Neuronal stem cell (in vitro differentiated cells): ENCODE measurements around the gene UBE2F.

Experiments used
- DNase-seq: peaks from one replicate; pipeline ENCODE4 v3.0.0-alpha.2; 2013; ENCODE audit warnings: low spot score
- H2AFZ ChIP-seq: one replicate; pipeline ENCODE4 v1.6.1; 2013; ENCODE audit warnings: mild to moderate bottlenecking, low read length, inconsistent platforms
- H2AK5ac ChIP-seq: 2 replicates; pipeline ENCODE4 v1.6.1; 2013; ENCODE audit warnings: low read depth, mild to moderate bottlenecking, inconsistent platforms, low read length, moderate library complexity, mixed read lengths
- H2BK120ac ChIP-seq: 2 replicates; pipeline ENCODE4 v1.6.1; 2013; ENCODE audit warnings: low read depth, mild to moderate bottlenecking, inconsistent platforms, low read length, moderate library complexity, mixed read lengths
- H2BK12ac ChIP-seq: one replicate; pipeline ENCODE4 v1.6.1; 2013; ENCODE audit warnings: low read length, inconsistent platforms
- H2BK15ac ChIP-seq: 2 replicates; pipeline ENCODE4 v1.6.1; 2013; ENCODE audit warnings: mild to moderate bottlenecking, low read length, inconsistent platforms, mixed read lengths
- H2BK5ac ChIP-seq: one replicate; pipeline ENCODE4 v1.6.1; 2013; ENCODE audit warnings: inconsistent platforms, mild to moderate bottlenecking, low read length, moderate library complexity
- H3K14ac ChIP-seq: one replicate; pipeline ENCODE4 v1.6.1; 2013; ENCODE audit warnings: low read length, inconsistent platforms
- H3K18ac ChIP-seq: 2 replicates; pipeline ENCODE4 v1.6.1; 2013; ENCODE audit warnings: low read length, inconsistent platforms
- H3K23ac ChIP-seq: 2 replicates; pipeline ENCODE4 v1.6.1; 2013; ENCODE audit warnings: low read depth, mild to moderate bottlenecking, mixed read lengths, low read length, inconsistent platforms; ENCODE audit not compliant: poor library complexity
- H3K27ac ChIP-seq: replicated peaks from 3 replicates; pipeline ENCODE4 v1.5.1; 2013; ENCODE audit warnings: low read length, inconsistent platforms
- H3K27me3 ChIP-seq, 3 experiments: 2 replicates each; pipeline ENCODE4 v1.6.1; 2013; ENCODE audit warnings: low read length in 3 of 3, mild to moderate bottlenecking in 2 of 3, inconsistent platforms in 1 of 3, low read depth in 1 of 3, mixed read lengths in 1 of 3, moderate library complexity in 1 of 3; ENCODE audit not compliant: control insufficient read depth in 3 of 3, insufficient read depth in 3 of 3
- H3K36me3 ChIP-seq, 2 donors: replicated peaks in 1 of 2; 2 replicates each; pipeline ENCODE4 v1.6.1; 2013; ENCODE audit warnings: low read length in 2 of 2; ENCODE audit not compliant: control insufficient read depth in 2 of 2, insufficient read depth in 2 of 2
- H3K4ac ChIP-seq: 2 replicates; pipeline ENCODE4 v1.6.1; 2013; ENCODE audit warnings: inconsistent platforms, mild to moderate bottlenecking, low read length, moderate library complexity
- H3K4me1 ChIP-seq, 2 donors: 1 replicate in 1 of 2; 2 replicates in 1 of 2; pipeline ENCODE4 v1.6.1; 2013; ENCODE audit warnings: low read length in 2 of 2, low read depth in 1 of 2; ENCODE audit not compliant: control insufficient read depth in 2 of 2, insufficient read depth in 1 of 2
- H3K4me2 ChIP-seq: one replicate; pipeline ENCODE4 v1.6.1; 2013; ENCODE audit warnings: mild to moderate bottlenecking, low read length, inconsistent platforms; ENCODE audit not compliant: insufficient read depth, poor library complexity, severe bottlenecking
- H3K4me3 ChIP-seq, 2 donors: 2 replicates each; pipeline ENCODE4 v1.5.1; 2013; ENCODE audit warnings: low read length in 2 of 2, mild to moderate bottlenecking in 2 of 2, inconsistent platforms in 1 of 2, moderate library complexity in 1 of 2
- H3K79me1 ChIP-seq: one replicate; pipeline ENCODE4 v1.6.1; 2013; ENCODE audit warnings: low read depth, mild to moderate bottlenecking, inconsistent platforms, low read length, moderate library complexity
- H3K9ac ChIP-seq: one replicate; pipeline ENCODE4 v1.6.1; 2013; ENCODE audit warnings: mild to moderate bottlenecking, low read depth, low read length, inconsistent platforms; ENCODE audit not compliant: poor library complexity
- H3K9me3 ChIP-seq, 2 donors: replicated peaks in 1 of 2; 2 replicates each; pipeline versions ENCODE3 to v1.6.1; 2013; ENCODE audit warnings: low read length in 2 of 2, mild to moderate bottlenecking in 2 of 2, inconsistent platforms in 1 of 2, low read depth in 1 of 2, mixed read lengths in 1 of 2, moderate library complexity in 1 of 2; ENCODE audit not compliant: control insufficient read depth in 2 of 2, insufficient read depth in 1 of 2
- H4K8ac ChIP-seq: one replicate; pipeline ENCODE4 v1.6.1; 2013; ENCODE audit warnings: low read depth, mild to moderate bottlenecking, inconsistent platforms, low read length, moderate library complexity
- H4K91ac ChIP-seq: one replicate; pipeline ENCODE4 v1.6.1; 2013; ENCODE audit warnings: low read length, low read depth, mild to moderate bottlenecking, inconsistent platforms; ENCODE audit not compliant: poor library complexity
- whole genome bisulfite sequencing, 2 donors: extraction: QIAGEN DNeasy Blood & Tissue Kit; methylation state at CpG; one replicate each; pipeline ENCODE4 v1.1.7; 2013; ENCODE audit warnings: missing lambda C conversion rate in 2 of 2, mixed read lengths in 1 of 2; ENCODE audit not compliant: insufficient read length in 2 of 2, insufficient replicate concordance in 1 of 2; ENCODE audit errors: extremely low coverage in 2 of 2; 5-methylcytosine and 5-hydroxymethylcytosine counted together

UBE2F gene

DNA sequence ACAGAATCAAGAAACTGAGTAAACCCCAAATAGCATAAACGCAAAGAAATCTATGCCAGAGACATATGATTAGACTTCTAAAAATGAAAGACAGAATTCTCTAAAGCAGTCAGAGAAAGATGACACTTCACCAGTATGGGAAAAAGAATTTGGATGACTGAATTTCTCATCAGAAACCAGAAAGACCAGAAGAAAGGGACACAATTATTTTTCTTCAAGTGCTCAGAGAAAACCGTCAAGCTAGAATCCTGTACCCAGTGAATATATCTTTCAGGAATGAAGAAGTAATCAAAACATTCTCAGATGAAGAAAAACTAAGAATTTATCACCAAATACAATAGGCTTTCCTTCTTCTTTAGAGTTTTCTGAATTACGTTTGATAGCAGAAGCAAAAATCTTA, 119.1 kb downstream of the UBE2F start:
- H2BK15ac ChIP-seq: no peak overlapping the region

DNA sequence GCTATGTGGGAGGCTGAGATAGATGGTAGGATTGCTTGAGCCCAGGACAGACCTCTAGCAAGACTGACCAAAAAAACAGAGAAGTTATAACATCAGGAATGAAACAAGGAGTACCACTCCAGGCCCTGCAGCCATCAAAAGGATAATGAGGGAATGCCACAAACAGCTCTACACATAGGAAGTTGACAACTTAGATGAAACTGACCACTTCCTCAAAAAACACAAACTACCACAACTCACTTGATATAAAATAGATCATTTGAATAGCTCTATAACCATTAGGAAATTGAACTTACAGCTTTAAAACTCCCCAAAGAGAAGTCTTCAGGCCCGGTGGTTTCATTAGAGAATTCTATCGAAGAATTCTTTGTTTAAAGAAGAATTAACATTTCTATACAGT, 120.4 kb downstream of the UBE2F start:
- H2BK15ac ChIP-seq: no peak overlapping the region
- DNase-seq: no peak
- no peak overlapping the region for H2AFZ ChIP-seq
- peaks cover 19 to 56% of the 10 kb centered on the region in 2 donors for H3K36me3 ChIP-seq
- no peaks in the 10 kb centered on the region for H3K4me1 ChIP-seq
- WGBS, 2 donors: no CpG with 5 or more reads among the region's 2 CpGs
- no peak overlapping the region for H3K4me3 ChIP-seq
- no peak overlapping the region for H3K18ac ChIP-seq
- H4K8ac ChIP-seq: no peak overlapping the region
- no peak overlapping the region for H3K4me2 ChIP-seq
- H2AK5ac ChIP-seq: no peak overlapping the region
- no peak overlapping the region for H4K91ac ChIP-seq
- no peaks in the 10 kb centered on the region for H3K27me3 ChIP-seq
- H3K14ac ChIP-seq: no peak overlapping the region
- no peak overlapping the region for H2BK12ac ChIP-seq
- H3K9ac ChIP-seq: no peak overlapping the region
- no peak overlapping the region for H3K23ac ChIP-seq
- H3K79me1 ChIP-seq: no peaks in the 10 kb centered on the region
- H3K4ac ChIP-seq: no peak overlapping the region
- H3K9me3 ChIP-seq: no peaks in the 10 kb centered on the region
- no peak overlapping the region for H2BK5ac ChIP-seq
- no peak overlapping the region for H3K27ac ChIP-seq
- no peak overlapping the region for H2BK120ac ChIP-seq

More for the DNA sequence above, 119.1 kb downstream of the UBE2F start:
- H2BK5ac ChIP-seq: no peak overlapping the region
- H2AK5ac ChIP-seq: no peak overlapping the region
- no peak for DNase-seq
- no peak overlapping the region for H3K4ac ChIP-seq
- H3K4me1 ChIP-seq: no peaks in the 10 kb centered on the region
- H3K36me3 ChIP-seq: peaks cover 24 to 58% of the 10 kb centered on the region in 2 donors
- no peak overlapping the region for H3K4me2 ChIP-seq
- no peak overlapping the region for H2BK120ac ChIP-seq
- H2AFZ ChIP-seq: no peak overlapping the region
- H4K91ac ChIP-seq: no peak overlapping the region
- H3K14ac ChIP-seq: no peak overlapping the region
- H3K27me3 ChIP-seq: no peaks in the 10 kb centered on the region
- H3K27ac ChIP-seq: no peak overlapping the region
- H3K79me1 ChIP-seq: no peaks in the 10 kb centered on the region
- no peak overlapping the region for H3K9ac ChIP-seq
- no peaks in the 10 kb centered on the region for H3K9me3 ChIP-seq
- no CpG with 5 or more reads among the region's 3 CpGs for WGBS, 2 donors
- no peak overlapping the region for H2BK12ac ChIP-seq
- H3K4me3 ChIP-seq: no peak overlapping the region
- no peak overlapping the region for H4K8ac ChIP-seq
- H3K18ac ChIP-seq: no peak overlapping the region
- H3K23ac ChIP-seq: no peak overlapping the region

DNA sequence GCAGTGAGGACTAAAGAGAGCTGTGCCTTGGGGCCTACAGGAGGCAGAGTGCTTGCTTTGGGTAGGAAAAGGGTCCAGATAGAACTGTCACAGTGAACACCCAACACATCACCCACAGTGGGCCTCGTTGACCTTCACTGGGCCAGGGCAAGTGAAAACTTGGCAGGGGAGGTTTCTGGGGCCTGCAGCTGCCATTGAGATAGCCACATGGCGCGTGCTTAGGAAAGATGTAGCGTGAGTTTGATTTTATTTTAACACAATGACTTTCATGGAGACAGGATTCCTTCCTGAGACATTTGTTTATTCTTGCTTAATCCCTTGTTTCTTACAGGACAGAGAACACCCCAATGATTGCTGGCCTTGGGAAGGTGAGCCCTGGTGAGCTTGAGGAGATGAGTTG, 124.1 kb downstream of the UBE2F start:
- Histone ChIP-seq H3K18ac (no peak overlapping the region), H3K4me3 (no peak overlapping the region), H2BK120ac (no peak overlapping the region), H2BK12ac (no peak overlapping the region), H3K23ac (no peak overlapping the region), H3K27ac (no peak overlapping the region), H3K79me1 (no peaks in the 10 kb centered on the region), H2BK5ac (no peak overlapping the region), H2AFZ (no peak overlapping the region), H3K14ac (no peak overlapping the region), H4K91ac (no peak overlapping the region), H2AK5ac (no peak overlapping the region), H3K9ac (no peak overlapping the region), H3K4ac (no peak overlapping the region), H4K8ac (no peak overlapping the region), H3K36me3 (peaks cover 8 to 29% of the 10 kb centered on the region in 2 donors), H3K27me3 (no peaks in the 10 kb centered on the region), H3K9me3 (no peaks in the 10 kb centered on the region), H3K4me1 (no peaks in the 10 kb centered on the region), H3K4me2 (no peak overlapping the region), H2BK15ac (no peak overlapping the region)
- DNase-seq: no peak
- WGBS, 2 donors: no CpG with 5 or more reads among the region's 4 CpGs

DNA sequence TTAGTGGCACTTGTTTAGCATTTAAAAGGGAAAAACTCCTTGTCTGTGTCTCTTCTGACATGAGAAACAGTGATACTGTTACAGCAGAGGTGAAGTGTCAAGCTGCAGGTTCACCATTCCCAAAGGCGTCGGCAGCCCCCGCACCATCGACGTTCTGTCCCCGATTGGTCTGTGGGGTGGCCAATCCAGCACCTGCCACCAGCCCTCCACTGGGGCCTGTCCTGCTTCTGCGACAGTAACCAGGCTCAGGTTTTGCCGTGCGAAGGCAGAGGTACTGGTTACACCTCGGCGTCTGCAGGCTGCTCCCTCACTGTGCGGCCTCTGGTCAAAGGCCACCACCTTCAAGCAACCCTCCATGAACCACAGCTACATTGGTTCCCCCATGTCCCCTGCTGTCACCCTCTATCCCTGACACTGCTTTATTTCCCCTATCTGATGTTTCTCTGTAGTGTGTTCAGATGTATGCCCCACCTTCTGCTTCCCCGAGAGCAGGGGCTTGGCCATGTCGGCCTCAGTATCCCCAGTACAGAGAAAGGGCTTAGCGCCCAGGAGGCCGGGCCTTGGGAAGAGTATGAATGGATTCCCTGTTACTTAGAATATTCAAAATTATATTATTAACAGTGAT, 124.7 kb downstream of the UBE2F start:
- no peak overlapping the region for H3K18ac ChIP-seq
- no peak overlapping the region for H3K4me3 ChIP-seq
- peaks cover under 1 to 2% of the 10 kb centered on the region in 2 donors for H3K4me1 ChIP-seq
- no peak overlapping the region for H2BK15ac ChIP-seq
- no peak overlapping the region for H4K8ac ChIP-seq
- no peak overlapping the region for H2BK5ac ChIP-seq
- peak overlapping the region; percentile 27 for H3K9ac ChIP-seq
- no peak overlapping the region for H3K23ac ChIP-seq
- peaks cover 8 to 23% of the 10 kb centered on the region in 2 donors for H3K36me3 ChIP-seq
- no peaks in the 10 kb centered on the region for H3K27me3 ChIP-seq
- H3K9me3 ChIP-seq: no peaks in the 10 kb centered on the region
- H2AK5ac ChIP-seq: no peak overlapping the region
- H3K27ac ChIP-seq: no peak overlapping the region
- H3K4me2 ChIP-seq: no peak overlapping the region
- no peak overlapping the region for H3K14ac ChIP-seq
- no peak overlapping the region for H2BK12ac ChIP-seq
- H2BK120ac ChIP-seq: no peak overlapping the region
- H3K4ac ChIP-seq: no peak overlapping the region
- H3K79me1 ChIP-seq: no peaks in the 10 kb centered on the region
- H4K91ac ChIP-seq: no peak overlapping the region
- H2AFZ ChIP-seq: no peak overlapping the region
- DNase-seq: no peak
- no CpG with 5 or more reads among the region's 16 CpGs for WGBS, 2 donors
